SW 1271 (cell line): ENCODE results near the gene RIN3.

Source experiments
- DNase-seq, 2 experiments: peaks; one replicate each; lab custom pipeline; 2025; lab: John Stamatoyannopoulos, UW

RIN3 gene

GRCh38 chr14:92688434-92689375 is 175.1 kb downstream of the RIN3 start:
- no peak for DNase-seq

GRCh38 chr14:92690171-92691011 is 176.8 kb downstream of the RIN3 start:
- DNase-seq = peak; percentile 23 to 63

- DNase-seq = no peak
Observed at GRCh38 chr14:92692822-92693226, 179.2 kb downstream of the RIN3 start.

GRCh38 chr14:92693998-92694795 is 180.6 kb downstream of the RIN3 start:
- no peak for DNase-seq

GRCh38 chr14:92694807-92695206 is 181.2 kb downstream of the RIN3 start:
- no peak for DNase-seq

GRCh38 chr14:92695562-92695961 is 182.0 kb downstream of the RIN3 start:
- DNase-seq = no peak

GRCh38 chr14:92696366-92696765 is 182.8 kb downstream of the RIN3 start:
- DNase-seq = no peak

- DNase-seq = no peak
Observed at GRCh38 chr14:92698393-92698792, 184.8 kb downstream of the RIN3 start.

GRCh38 chr14:92701826-92702225 is 188.2 kb downstream of the RIN3 start:
- DNase-seq = no peak

GRCh38 chr14:92702441-92702918 is 188.9 kb downstream of the RIN3 start:
- no peak for DNase-seq

GRCh38 chr14:92703516-92703915 is 189.9 kb downstream of the RIN3 start:
- DNase-seq = no peak

- DNase-seq = no peak
Observed at GRCh38 chr14:92704036-92704804, 190.6 kb downstream of the RIN3 start.

GRCh38 chr14:92704821-92705220 is 191.2 kb downstream of the RIN3 start:
- no peak for DNase-seq

GRCh38 chr14:92706386-92706785 is 192.8 kb downstream of the RIN3 start:
- no peak for DNase-seq

- no peak for DNase-seq
Observed at GRCh38 chr14:92709340-92710000, 195.9 kb downstream of the RIN3 start.

GRCh38 chr14:92710001-92710341 is 196.4 kb downstream of the RIN3 start:
- DNase-seq = no peak

- DNase-seq = no peak
Observed at GRCh38 chr14:92711976-92712653, 198.5 kb downstream of the RIN3 start.

- DNase-seq = no peak
Observed at GRCh38 chr14:92712654-92713051, 199.1 kb downstream of the RIN3 start.

GRCh38 chr14:92714739-92715307 is 201.2 kb downstream of the RIN3 start:
- peak; percentile 25 to 51 for DNase-seq

GRCh38 chr14:92716131-92716530 is 202.6 kb downstream of the RIN3 start:
- no peak for DNase-seq
